ENCODE measurements around the gene CCDC12. TPM values are rescaled to one million over a fixed set of nuclear protein-coding genes. Genes with fewer than 3 reads are reported as not detected.
A peak's percentile ranks its signal among the peaks of the same experiment; 100 is the strongest.

The CCDC12 gene
- polyA plus RNA-seq, 1 of the 3 experiments (the other 2 are of a cell fraction), result 105 TPM

GRCh38 chr3:46971151-46971550, 5.4 kb downstream of the CCDC12 start:
- Histone ChIP-seq H3K36me3 (replicated peaks in 1 of 2; ENCODE audit: control insufficient read depth in 1 of 2, insufficient read depth in 2 of 2, low read length in 1 of 2) (peaks cover 2 to 4% of the 10 kb centered on the region in 2 experiments), H3K27me3 (ENCODE audit: insufficient read depth) (no peaks in the 10 kb centered on the region), H3K4me3 (ENCODE audit: low read depth in 2 of 2, low read length in 1 of 2) (no peak overlapping the region), H3K79me2 (ENCODE audit: insufficient read depth) (peaks cover 100% of the 10 kb centered on the region), H3K9ac (no peak overlapping the region), H3K4me2 (no peak overlapping the region), H3K27ac (ENCODE audit: low read depth in 2 of 2, low read length in 1 of 2) (peak overlapping the region in 1 of 2 experiments; percentile 75; a peak in 2 of 4 replicates), H3F3A (replicated peaks; ENCODE audit: insufficient read depth) (no peaks in the 10 kb centered on the region), H3K4me1 (ENCODE audit: control insufficient read depth in 1 of 2, insufficient read depth in 2 of 2, low read depth in 1 of 2, low read length in 1 of 2) (peaks cover 0 to 41% of the 10 kb centered on the region in 2 experiments; a peak in 1 of 4 replicates), H3K9me2 (no peaks in the 10 kb centered on the region), H3K9me3 (no peaks in the 10 kb centered on the region), H2AFZ (ENCODE audit: low read depth) (no peak overlapping the region), H4K20me1 (ENCODE audit: insufficient read depth) (peaks cover 98% of the 10 kb centered on the region)
- 85% methylated on average over 6 of the region's 6 CpGs for WGBS (ENCODE audit: low lambda C conversion rate)
- ChIA-PET POLR2A (no interaction called here), CTCF (interaction anchor here (1.6 to 3.1 kb wide), 2 partner anchors 12 to 47 kb away, joined by 4 to 13 read pairs; no protein-coding TSS in a partner anchor)
- no peak for DNase-seq
- TF ChIP-seq GABPA (IDR thresholded peaks at IDR 0.05; ENCODE audit: low read depth), result no peak

- H3K4me2 ChIP-seq, result no peak overlapping the region
- POLR2A ChIA-PET, result interaction anchor here (0.6 kb wide), 1 partner anchor 9 kb away, joined by 4 read pairs; the partner anchor contains the start of gene NBEAL2
- no peak for DNase-seq
Measured at GRCh38 chr3:46970391-46971091, 6.0 kb downstream of the CCDC12 start.

DNA sequence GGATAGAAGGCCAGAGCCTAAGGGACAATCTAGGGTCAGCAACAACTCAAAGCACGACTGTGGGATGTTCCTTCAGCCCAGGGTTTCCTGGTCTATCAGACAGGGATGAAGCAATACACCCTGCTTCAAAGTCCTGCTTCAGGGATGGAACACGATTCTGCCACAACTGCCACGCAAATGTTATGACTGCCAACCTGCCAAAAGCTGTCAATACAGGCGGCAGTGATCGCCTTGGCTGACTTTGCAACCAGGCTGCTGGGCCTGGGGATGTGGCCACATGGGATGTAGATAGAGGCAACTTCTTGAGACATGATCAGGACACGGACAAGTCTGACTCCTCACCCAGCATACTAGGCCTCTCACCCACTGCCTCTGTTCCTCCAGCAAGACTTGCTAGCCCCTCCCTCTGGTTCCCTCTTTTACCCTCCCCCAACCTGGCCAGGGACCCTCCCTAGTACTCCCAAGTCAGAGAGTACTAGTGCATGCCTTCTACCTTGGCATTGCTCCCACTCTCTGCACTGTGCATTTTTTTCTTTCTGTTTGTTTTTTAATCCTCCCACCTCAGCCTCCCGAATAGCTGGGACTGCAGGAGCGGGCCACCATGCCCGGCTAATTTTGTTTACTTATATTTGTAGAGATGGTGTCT, 7.6 kb downstream of the CCDC12 start:
- H3K9me2 ChIP-seq, result no peaks in the 10 kb centered on the region
- H3K79me2 ChIP-seq (ENCODE audit: insufficient read depth), result peaks cover 98% of the 10 kb centered on the region
- H3F3A ChIP-seq (replicated peaks; ENCODE audit: insufficient read depth), result no peaks in the 10 kb centered on the region
- H3K27ac ChIP-seq (ENCODE audit: low read depth in 2 of 2, low read length in 1 of 2), result no peak overlapping the region; a peak in 1 of 4 replicates
- H3K9me3 ChIP-seq, result no peaks in the 10 kb centered on the region
- WGBS (ENCODE audit: low lambda C conversion rate), result 66% methylated on average over 7 of the region's 9 CpGs
- no peaks in the 10 kb centered on the region for H3K27me3 ChIP-seq (ENCODE audit: insufficient read depth)
- H2AFZ ChIP-seq (ENCODE audit: low read depth), result no peak overlapping the region
- ChIA-PET CTCF (interaction anchor here (1.0 to 3.1 kb wide), 2 partner anchors 10 to 45 kb away, joined by 3 to 13 read pairs; no protein-coding TSS in a partner anchor), POLR2A (interaction anchor here (0.8 kb wide), 1 partner anchor 11 kb away, joined by 3 read pairs; the partner anchor contains the start of gene NBEAL2)
- H4K20me1 ChIP-seq (ENCODE audit: insufficient read depth), result peaks cover 89% of the 10 kb centered on the region
- DNase-seq, result no peak
- H3K4me1 ChIP-seq (ENCODE audit: control insufficient read depth in 1 of 2, insufficient read depth in 2 of 2, low read depth in 1 of 2, low read length in 1 of 2), result peaks cover 0 to 49% of the 10 kb centered on the region in 2 experiments; a peak in 1 of 4 replicates
- H3K4me2 ChIP-seq, result no peak overlapping the region
- H3K9ac ChIP-seq, result no peak overlapping the region
- H3K4me3 ChIP-seq (ENCODE audit: low read depth in 2 of 2, low read length in 1 of 2), result no peak overlapping the region
- peaks cover 2% of the 10 kb centered on the region in 2 experiments for H3K36me3 ChIP-seq (replicated peaks in 1 of 2; ENCODE audit: control insufficient read depth in 1 of 2, insufficient read depth in 2 of 2, low read length in 1 of 2)
- no peak for TF ChIP-seq FOSL2 (IDR thresholded peaks at IDR 0.05; ENCODE audit: borderline replicate concordance, low read depth)
- no peak for TF ChIP-seq RCOR1 (IDR thresholded peaks at IDR 0.05; ENCODE audit: low read length)
- TF ChIP-seq ZBTB33 (IDR thresholded peaks at IDR 0.05; ENCODE audit: borderline replicate concordance, low read depth), result no peak
- TF ChIP-seq CHD2 (IDR thresholded peaks at IDR 0.05; ENCODE audit: low read length, partially characterized antibody), result no peak
- no peak for TF ChIP-seq SMC3 (IDR thresholded peaks at IDR 0.05; ENCODE audit: low read depth, low read length)
- no peak for TF ChIP-seq MAX (IDR thresholded peaks at IDR 0.05; ENCODE audit: low read depth)
- TF ChIP-seq FOXJ3 (CRISPR knock-in tag; IDR thresholded peaks at IDR 0.05), result no peak
- no peak for TF ChIP-seq YY1 (IDR thresholded peaks at IDR 0.05; ENCODE audit: low read depth)
- no peak for TF ChIP-seq EP300 (IDR thresholded peaks at IDR 0.05; ENCODE audit: borderline replicate concordance in 1 of 2, low read depth in 1 of 2, low read length in 1 of 2)

More at GRCh38 chr3:46970391-46971091, 6.0 kb downstream of the CCDC12 start:
- WGBS (ENCODE audit: low lambda C conversion rate), result 52% methylated on average over 3 of the region's 3 CpGs
- H3K36me3 ChIP-seq (replicated peaks in 1 of 2; ENCODE audit: control insufficient read depth in 1 of 2, insufficient read depth in 2 of 2, low read length in 1 of 2), result peaks cover 2 to 4% of the 10 kb centered on the region in 2 experiments
- CTCF ChIA-PET, result interaction anchor here (0.6 to 3.1 kb wide), 3 partner anchors 12 to 195 kb away, joined by 4 to 13 read pairs (median 4); no protein-coding TSS in a partner anchor
- H3K4me3 ChIP-seq (ENCODE audit: low read depth in 2 of 2, low read length in 1 of 2), result no peak overlapping the region
- H3K4me1 ChIP-seq (ENCODE audit: control insufficient read depth in 1 of 2, insufficient read depth in 2 of 2, low read depth in 1 of 2, low read length in 1 of 2), result peaks cover 0 to 42% of the 10 kb centered on the region in 2 experiments; a peak in 1 of 4 replicates
- H3K9me2 ChIP-seq, result no peaks in the 10 kb centered on the region
- H3K27me3 ChIP-seq (ENCODE audit: insufficient read depth), result no peaks in the 10 kb centered on the region
- peak overlapping the region in 1 of 2 experiments; percentile 75; a peak in 2 of 4 replicates for H3K27ac ChIP-seq (ENCODE audit: low read depth in 2 of 2, low read length in 1 of 2)
- H3F3A ChIP-seq (replicated peaks; ENCODE audit: insufficient read depth), result no peaks in the 10 kb centered on the region
- no peak overlapping the region for H2AFZ ChIP-seq (ENCODE audit: low read depth)
- H3K79me2 ChIP-seq (ENCODE audit: insufficient read depth), result peaks cover 100% of the 10 kb centered on the region
- no peak overlapping the region for H3K9ac ChIP-seq
- H3K9me3 ChIP-seq, result no peaks in the 10 kb centered on the region
- no peak for TF ChIP-seq RAD21 (IDR thresholded peaks at IDR 0.05; ENCODE audit: low read length)
- no peak for TF ChIP-seq MEF2A (IDR thresholded peaks at IDR 0.05; ENCODE audit: borderline replicate concordance, low read depth)
- no peak for TF ChIP-seq USF1 (IDR thresholded peaks at IDR 0.05; ENCODE audit: borderline replicate concordance, low read depth)
- TF ChIP-seq MAX (IDR thresholded peaks at IDR 0.05; ENCODE audit: low read depth), result no peak
- TF ChIP-seq GABPA (IDR thresholded peaks at IDR 0.05; ENCODE audit: low read depth), result no peak
- peaks cover 98% of the 10 kb centered on the region for H4K20me1 ChIP-seq (ENCODE audit: insufficient read depth)

All from SK-N-SH (cell line).